Left lobe of liver (tissue), 2 donors: ENCODE measurements around the gene ANKUB1. TPM values are rescaled to one million over a fixed set of nuclear protein-coding genes. Genes with fewer than 3 reads are reported as not detected.

ENCODE experiments used
- ATAC-seq: fragments of 200-7000 bp; cut with Tn5 transposase; one replicate; pipeline ENCODE4 v1.9.1; 2020; ENCODE audit warnings: mild to moderate bottlenecking, moderate library complexity
- DNase-seq: peaks from one replicate; pipeline ENCODE4 v3.0.0-alpha.2; 2020; ENCODE audit warnings: low spot score
- total RNA-seq: library from RNA; stranded (reverse); gene quantifications from one replicate; pipeline ENCODE4 v1.2.1, GENCODE V29; 2021
- donor health status: DM: no; HTN: no; CAD: no; lungs with moderate emphysema.
- donor health status: DM: no; HTN: yes; CAD: no.

The ANKUB1 gene
- total RNA-seq, 1 donor from 2014 or later: not detected

DNA sequence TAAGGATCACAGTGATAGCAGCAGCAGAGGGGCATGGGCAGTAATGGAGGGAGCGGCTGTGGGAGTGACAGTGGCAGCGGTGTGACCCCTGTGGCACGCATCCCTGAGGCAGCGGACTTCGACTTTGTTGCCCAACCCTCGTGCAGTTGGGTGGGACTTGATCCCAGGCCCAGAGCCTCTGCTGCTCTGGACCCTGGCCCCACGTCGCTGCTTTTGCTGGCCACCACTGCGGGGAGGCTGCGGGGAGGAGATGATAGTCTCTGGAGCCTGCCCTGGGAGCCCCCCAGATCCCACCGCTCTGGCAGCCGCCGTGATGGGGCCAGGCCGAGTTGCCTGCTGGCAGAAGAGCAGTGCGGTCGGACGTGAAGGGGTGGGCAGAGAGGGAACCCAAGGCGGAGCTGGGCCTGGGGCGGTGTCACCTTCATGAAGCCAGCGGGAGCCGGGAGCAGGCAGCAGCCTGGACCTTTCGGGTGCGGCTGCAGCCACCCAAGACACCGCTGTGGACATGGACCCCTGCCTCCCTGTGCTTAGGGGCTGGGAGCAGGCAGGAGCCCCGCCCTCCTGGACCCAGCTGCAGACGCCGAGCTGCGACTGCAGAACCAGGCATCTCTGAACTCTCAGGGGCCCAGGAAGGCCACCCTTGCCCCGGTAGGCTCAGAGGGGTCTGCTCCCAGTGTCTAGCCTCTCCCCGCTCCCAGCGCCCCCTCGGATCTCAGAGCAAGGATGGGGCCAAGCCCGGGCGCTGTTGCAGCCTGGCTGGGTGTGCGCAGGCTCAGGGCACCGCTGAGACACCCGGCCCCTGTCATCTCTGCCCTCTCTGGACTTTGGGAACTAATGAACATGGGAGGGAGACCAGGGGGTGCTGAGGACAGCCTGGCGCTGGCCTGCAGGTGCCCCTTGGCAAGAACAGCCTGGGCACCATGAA, 78.4 kb downstream of the ANKUB1 start:
- ATAC-seq: peak; percentile 82
- DNase-seq: peak; percentile 60

Other genes starting within 250 kb of the ANKUB1 start
- 13.2 TPM for gene WWTR1, start 134.5 kb downstream of the ANKUB1 start, total RNA-seq
- 9.5 TPM for gene COMMD2, start 40.1 kb downstream of the ANKUB1 start, total RNA-seq
- gene RNF13, start 20.7 kb upstream of the ANKUB1 start, total RNA-seq: 36.7 TPM
- 7.5 TPM for gene PFN2, start 178.3 kb upstream of the ANKUB1 start, total RNA-seq